GM18861 (cell line): ENCODE measurements around the gene TGFBR1.

ENCODE experiments used
- ATAC-seq: cut with Tn5 transposase; IDR thresholded peaks from one replicate; pipeline ENCODE4 v1.9.1; 2021; ENCODE audit not compliant: unreplicated experiment

TGFBR1 gene

GRCh38 chr9:99130069-99130468, 25.2 kb downstream of the TGFBR1 start:
- ATAC-seq, result peak; percentile 65

- no peak for ATAC-seq
These were observed 28.2 kb downstream of the TGFBR1 start for GRCh38 chr9:99133145-99133544.

GRCh38 chr9:99134893-99135341, 30.0 kb downstream of the TGFBR1 start:
- ATAC-seq, result no peak

GRCh38 chr9:99135456-99135855, 30.5 kb downstream of the TGFBR1 start:
- ATAC-seq, result peak; percentile 36

- no peak for ATAC-seq
These were observed 32.3 kb downstream of the TGFBR1 start for GRCh38 chr9:99137225-99137624.

- no peak for ATAC-seq
These were observed 33.0 kb downstream of the TGFBR1 start for GRCh38 chr9:99137891-99138290.

- ATAC-seq, result no peak
These were observed 33.7 kb downstream of the TGFBR1 start for GRCh38 chr9:99138424-99139284.

- no peak for ATAC-seq
These were observed 35.0 kb downstream of the TGFBR1 start for GRCh38 chr9:99139868-99140267.

- peak; percentile 54 for ATAC-seq
These were observed 35.9 kb downstream of the TGFBR1 start for GRCh38 chr9:99140685-99141314.

GRCh38 chr9:99141849-99142248, 36.9 kb downstream of the TGFBR1 start:
- ATAC-seq, result no peak

- ATAC-seq, result no peak
These were observed 37.4 kb downstream of the TGFBR1 start for GRCh38 chr9:99142275-99142674.

GRCh38 chr9:99143655-99144054, 38.7 kb downstream of the TGFBR1 start:
- ATAC-seq, result no peak

- no peak for ATAC-seq
These were observed 40.1 kb downstream of the TGFBR1 start for GRCh38 chr9:99144966-99145365.

GRCh38 chr9:99146574-99146973, 41.7 kb downstream of the TGFBR1 start:
- ATAC-seq, result no peak

- ATAC-seq, result no peak
These were observed 42.3 kb downstream of the TGFBR1 start for GRCh38 chr9:99147177-99147576.

GRCh38 chr9:99150451-99151171, 45.7 kb downstream of the TGFBR1 start:
- ATAC-seq, result no peak

- ATAC-seq, result no peak
These were observed 49.4 kb downstream of the TGFBR1 start for GRCh38 chr9:99154356-99154755.

GRCh38 chr9:99155736-99156135, 50.8 kb downstream of the TGFBR1 start:
- ATAC-seq, result no peak

GRCh38 chr9:99158629-99159028, 53.7 kb downstream of the TGFBR1 start:
- ATAC-seq, result no peak

- no peak for ATAC-seq
These were observed 55.3 kb downstream of the TGFBR1 start for GRCh38 chr9:99160173-99160572.

GRCh38 chr9:99162759-99163364, 57.9 kb downstream of the TGFBR1 start:
- ATAC-seq, result no peak
